Neural progenitor cell (in vitro differentiated cells): ENCODE results near the gene SPDYE2B.
"Not testable (repeated sequence)": the region's sequence is repeated elsewhere in the genome, so short reads cannot be mapped to it uniquely, and the experiment has no call there.

Experiments used
- EZH2phosphoT487 ChIP-seq: fragments of 200-600 bp; sonication (generic); IDR thresholded peaks from 2 replicates; pipeline ENCODE4 v1.6.1; 2017; ENCODE audit warnings: antibody characterized with exemption
- TF ChIP-seq, protein P1 (sequence below): fragments of 200-600 bp; sonication (generic); IDR thresholded peaks from 2 replicates; pipeline ENCODE4 v1.5.1; 2017; ENCODE audit warnings: antibody characterized with exemption, mild to moderate bottlenecking

GRCh38 chr7:102696009-102696408, 45.9 kb downstream of the SPDYE2B start:
- TF ChIP-seq, protein P1, sequence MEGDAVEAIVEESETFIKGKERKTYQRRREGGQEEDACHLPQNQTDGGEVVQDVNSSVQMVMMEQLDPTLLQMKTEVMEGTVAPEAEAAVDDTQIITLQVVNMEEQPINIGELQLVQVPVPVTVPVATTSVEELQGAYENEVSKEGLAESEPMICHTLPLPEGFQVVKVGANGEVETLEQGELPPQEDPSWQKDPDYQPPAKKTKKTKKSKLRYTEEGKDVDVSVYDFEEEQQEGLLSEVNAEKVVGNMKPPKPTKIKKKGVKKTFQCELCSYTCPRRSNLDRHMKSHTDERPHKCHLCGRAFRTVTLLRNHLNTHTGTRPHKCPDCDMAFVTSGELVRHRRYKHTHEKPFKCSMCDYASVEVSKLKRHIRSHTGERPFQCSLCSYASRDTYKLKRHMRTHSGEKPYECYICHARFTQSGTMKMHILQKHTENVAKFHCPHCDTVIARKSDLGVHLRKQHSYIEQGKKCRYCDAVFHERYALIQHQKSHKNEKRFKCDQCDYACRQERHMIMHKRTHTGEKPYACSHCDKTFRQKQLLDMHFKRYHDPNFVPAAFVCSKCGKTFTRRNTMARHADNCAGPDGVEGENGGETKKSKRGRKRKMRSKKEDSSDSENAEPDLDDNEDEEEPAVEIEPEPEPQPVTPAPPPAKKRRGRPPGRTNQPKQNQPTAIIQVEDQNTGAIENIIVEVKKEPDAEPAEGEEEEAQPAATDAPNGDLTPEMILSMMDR = not testable (repeated sequence)
- not testable (repeated sequence) for TF ChIP-seq EZH2phosphoT487
